NCI-H1092 treated with DMSO at 0.1 percent for 48 hours (cell line): Measurements from ENCODE around the gene KCNA2.

Source experiments
- DNase-seq: peaks from one replicate; lab custom pipeline; 2025; lab: John Stamatoyannopoulos, UW

The KCNA2 gene

DNA sequence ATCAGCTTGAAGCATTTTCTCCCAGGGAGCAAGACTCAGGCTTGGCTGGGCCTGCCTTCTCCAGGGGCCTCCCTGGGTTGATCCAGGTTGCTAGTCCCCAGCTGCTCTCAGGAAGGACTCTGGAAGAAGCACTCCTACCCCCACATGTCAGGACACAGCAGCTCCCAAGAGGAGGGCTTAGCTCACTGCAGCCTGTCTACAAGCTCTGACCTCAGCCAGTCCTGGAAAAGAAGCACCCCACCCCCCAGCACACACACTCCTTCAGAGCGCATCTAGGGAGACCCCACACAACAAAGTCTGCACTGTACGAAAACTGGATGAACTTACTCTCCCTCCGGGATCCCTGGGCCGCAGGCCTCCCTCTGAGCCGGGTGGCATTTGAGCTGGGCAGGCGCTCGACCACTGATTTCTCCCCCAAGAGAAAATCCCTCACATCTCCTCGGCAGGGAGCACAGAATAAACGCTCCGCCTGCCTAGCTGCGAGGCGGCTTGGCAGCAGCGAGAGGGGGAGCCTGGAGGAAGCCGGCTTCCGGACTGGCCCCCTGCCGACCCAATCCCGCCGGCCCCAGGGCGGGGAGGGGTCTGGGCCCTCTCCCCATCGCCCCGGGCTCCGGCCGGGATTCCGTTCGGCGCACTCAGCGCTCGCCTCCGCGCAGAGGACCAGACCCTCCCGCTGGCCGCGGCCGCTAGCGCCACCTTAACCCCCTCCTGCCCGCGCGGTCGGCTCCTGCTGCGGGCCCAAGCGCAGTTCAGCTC lies at the start of gene KCNA2:
Gene KCNA2, minus strand, starts transcription at position 458 of the 756 bp plus-strand sequence. CDS start 1,576 bp downstream, outside the sequence.
- DNase-seq = peak; percentile 37

DNA sequence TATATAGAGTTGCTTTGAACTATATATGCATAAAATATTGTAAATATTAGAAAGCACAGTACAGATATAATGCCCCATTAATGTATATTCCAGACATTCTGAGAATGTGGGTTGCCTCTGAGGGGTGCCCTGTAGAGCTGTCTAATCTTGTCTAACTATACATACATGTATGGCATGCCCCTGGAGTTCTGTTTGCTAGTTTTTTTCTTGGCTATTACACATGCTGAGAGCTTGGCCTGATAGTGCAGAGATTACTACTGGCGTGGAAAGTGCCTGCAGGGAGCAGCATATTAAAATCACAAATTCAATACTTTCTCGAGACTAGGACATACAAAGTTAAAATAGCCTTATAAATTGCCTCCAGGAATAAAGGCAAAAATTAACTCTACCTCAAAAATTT lies 44.5 kb upstream of the KCNA2 start:
- DNase-seq = no peak

DNA sequence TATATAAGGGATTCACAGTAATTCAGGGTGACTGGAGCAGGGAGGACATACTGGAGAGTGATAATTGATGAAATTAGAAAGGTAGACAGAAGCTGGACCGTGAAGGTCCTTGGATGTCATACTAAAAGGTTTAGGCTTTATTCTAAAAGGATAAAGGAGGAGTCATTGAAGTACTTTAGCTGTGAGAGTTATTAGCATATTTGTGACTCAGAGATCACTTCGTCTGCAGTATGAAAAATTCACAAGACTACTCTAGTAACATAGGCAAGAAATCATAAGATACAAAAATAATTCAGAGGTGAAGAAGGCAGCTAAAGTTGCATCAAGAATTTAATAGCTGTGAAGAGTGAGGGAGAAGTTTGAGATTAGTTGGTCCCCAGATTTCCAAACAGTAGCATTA lies 42.3 kb upstream of the KCNA2 start:
- no peak for DNase-seq

DNA sequence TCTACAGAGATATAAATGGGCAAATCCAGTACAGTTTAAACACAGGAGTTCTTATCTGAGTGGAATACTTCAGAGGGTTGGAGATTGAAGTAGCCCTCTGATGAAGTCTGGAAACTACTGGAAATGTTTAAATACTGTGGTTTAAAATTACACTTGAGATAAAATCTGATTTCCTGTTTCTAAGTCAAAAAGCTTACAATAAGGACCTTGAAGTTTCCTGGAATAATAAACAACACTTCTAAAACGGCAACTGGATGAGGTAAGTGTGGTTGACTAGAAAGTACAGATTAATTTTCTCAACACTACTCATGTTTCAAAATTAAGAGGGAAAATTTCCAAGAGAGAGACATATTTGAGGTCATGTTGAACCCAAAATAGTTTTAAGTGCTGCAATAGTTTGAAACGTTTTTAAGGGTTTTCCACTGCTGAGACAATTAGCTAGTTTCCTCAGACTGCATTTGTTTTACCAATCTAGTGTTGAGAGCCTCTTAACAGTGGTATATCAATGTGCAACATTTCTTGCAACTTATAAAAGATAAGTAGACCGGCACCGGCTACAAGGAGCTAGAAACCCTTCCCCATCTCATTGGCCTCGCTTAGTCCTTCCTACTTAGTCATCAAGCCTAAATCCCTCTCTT lies 41.2 kb upstream of the KCNA2 start:
- no peak for DNase-seq

DNA sequence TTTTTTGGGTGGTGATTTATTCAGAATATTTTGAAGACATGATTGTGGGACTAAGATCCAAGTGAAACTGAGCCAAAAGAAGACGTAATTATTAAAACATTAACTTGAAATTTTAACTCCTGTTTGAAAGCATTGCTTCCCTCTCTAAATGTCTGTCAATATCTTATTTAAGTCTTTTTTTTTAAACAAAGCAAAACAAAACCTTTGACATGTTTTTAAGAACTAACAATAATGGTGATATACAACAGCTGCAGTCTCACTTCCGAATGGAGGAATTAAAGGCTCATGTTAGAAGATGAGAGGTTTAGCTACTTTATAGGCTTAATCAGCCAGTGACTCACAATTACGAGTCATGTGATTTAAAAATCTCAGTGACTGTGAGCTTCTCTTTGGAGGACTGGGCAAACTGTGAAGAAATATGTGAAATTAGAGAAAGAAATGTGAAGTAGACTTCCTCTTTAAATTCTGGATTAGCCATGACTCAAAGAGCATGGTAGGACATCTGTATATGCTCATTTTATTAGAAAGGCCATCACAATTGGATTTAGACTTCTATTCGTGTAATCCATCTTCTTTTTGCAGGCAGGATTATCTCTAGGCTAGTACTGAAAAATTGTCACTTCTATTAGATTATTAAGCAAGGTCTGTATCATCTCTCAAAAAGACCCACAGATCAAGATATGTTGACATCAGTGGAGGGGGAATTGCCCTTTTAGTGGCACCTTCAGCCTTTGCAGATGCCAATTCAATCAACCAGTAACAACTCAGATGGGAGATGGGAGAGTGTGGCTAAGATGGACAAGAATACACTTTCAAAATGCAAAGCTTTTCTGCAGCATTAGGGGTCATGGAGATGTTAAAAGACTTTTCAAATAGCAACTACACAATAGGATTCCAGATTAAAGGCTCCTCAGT lies 39.9 kb upstream of the KCNA2 start:
- DNase-seq = no peak

DNA sequence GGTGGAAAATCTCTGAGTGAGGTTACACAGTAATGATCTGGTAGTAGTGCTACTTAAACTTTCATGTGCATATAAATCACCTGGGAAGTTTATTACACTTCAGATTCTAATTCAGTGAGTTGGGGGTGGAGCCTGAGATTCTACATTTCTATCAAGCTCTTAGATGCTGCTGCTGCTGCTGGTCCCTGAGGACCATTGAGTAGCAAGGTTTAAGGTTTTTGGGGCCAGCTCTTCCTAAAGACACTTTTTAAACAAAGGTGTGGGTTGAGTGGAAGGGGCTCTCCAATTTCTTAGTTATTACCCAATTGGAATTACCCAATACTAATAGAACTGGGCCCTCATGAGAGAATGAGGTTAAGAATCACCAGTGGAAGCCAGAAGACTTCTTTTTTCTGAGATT lies 39.1 kb upstream of the KCNA2 start:
- DNase-seq = no peak

DNA sequence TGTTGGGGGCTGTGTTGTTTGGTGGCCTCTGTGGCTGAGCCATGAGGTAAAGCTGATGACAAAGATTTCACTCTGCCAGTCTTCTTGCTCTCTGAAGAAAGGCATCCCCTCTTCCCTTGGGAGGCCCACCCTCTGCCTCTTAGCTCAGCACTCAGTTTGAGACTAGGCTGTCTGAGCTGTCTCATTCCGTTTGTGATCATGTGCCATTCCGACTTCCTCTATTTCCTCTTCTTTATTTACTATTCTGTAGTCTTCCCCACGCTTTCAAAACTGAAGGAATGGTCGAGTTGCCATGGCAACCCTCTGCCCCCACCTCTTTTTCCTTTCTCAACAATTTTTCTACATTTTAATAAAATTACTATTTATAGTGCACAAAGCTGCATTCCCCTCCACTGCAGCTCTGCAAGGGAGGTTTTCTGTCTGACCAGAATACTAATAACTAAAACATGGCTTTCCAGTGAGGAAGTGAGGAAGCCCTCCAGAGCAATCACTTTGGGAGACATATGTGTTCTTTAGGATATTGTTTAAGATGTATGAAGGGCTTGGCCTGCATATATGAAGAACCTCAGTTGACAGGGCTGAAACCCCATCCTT lies 37.8 kb upstream of the KCNA2 start:
- DNase-seq = no peak

DNA sequence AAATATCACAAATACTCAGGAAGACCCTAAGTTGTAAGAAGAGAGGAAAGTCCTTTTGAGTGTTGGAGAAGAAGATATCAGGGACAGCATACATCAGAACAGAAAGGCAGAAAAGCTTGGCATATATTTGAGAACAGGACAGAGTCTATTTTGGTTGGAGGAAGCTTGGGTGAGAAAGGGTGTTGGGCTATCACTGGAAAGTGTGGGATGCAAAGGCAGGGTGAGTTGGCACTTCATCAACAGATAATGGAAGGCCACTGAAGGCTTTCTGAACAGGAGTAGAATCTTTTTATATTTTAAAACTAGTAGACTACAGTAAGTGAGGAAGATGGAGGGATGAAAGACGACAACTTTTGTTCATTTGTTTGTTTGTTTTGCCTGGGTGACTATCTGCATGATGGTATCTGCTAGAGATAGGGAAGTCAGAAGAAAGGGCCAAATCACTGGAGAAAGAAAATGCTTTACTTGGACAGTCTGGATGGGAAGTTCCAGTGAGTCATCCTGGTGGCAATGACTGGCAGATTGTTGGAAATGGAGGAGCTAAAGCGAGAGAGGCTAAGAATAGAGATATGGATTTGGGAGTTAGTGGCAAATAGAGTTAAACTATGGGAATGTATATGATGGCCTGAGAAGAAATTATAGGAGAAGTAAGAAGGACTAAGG lies 33.7 kb upstream of the KCNA2 start:
- DNase-seq = no peak

DNA sequence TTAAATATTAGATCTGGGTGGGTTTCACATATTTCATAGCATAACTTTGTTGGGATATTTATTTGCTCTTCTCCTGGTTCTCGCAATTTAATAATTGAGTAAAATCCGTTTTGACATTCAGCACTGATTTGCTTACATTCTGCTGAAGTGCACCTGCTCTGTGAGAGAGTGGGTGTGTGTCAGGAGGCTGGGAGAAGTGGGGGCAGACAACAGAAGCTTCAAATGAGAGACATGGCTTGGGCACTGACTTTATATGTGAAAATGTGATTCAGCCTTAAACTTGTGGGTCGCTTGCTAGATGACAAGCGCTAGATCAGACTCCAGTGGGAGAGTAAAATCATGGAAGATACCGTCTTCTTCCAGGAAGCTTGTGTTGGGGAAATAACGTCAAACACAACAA lies 32.4 kb upstream of the KCNA2 start:
- DNase-seq = no peak

DNA sequence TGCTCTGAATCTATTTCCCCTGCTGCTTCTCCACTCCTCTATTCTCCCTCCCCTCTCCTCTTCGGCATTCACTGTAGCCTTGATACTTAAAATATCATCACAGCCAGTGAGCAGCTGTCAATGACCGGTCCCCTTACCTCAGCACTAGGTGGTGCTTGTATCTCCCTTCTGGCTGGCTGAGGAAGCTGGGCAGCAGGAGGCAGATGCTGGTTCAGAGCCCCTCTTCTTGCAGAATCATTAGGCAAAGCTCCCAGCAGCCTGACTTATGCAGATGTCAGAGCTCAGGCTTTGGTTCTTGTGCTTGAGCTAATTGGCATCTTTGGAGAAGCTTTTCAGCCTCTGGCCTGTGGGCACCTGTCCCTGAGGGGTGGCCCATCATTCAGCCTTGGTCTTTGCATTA lies 31.9 kb upstream of the KCNA2 start:
- no peak for DNase-seq

DNA sequence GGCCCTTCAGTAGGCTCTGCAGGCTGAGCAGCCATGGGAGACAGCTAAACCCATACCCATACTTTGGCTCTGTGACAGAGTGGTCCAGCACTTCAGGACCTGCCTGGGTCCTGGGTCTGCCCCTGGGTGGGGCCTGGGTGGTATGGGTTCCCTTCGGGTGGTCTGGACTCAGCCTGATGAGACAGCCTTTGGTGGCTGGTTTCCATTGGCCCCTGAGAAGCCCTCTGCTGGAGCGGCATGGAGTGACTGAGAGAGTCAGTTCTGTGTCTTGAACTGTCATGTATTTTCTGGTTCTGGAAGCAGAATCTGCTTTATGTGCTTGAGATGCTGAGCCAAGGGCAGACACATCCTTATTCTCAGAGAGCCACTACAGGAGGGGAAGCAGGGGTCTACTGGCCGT lies 31.3 kb upstream of the KCNA2 start:
- no peak for DNase-seq

DNA sequence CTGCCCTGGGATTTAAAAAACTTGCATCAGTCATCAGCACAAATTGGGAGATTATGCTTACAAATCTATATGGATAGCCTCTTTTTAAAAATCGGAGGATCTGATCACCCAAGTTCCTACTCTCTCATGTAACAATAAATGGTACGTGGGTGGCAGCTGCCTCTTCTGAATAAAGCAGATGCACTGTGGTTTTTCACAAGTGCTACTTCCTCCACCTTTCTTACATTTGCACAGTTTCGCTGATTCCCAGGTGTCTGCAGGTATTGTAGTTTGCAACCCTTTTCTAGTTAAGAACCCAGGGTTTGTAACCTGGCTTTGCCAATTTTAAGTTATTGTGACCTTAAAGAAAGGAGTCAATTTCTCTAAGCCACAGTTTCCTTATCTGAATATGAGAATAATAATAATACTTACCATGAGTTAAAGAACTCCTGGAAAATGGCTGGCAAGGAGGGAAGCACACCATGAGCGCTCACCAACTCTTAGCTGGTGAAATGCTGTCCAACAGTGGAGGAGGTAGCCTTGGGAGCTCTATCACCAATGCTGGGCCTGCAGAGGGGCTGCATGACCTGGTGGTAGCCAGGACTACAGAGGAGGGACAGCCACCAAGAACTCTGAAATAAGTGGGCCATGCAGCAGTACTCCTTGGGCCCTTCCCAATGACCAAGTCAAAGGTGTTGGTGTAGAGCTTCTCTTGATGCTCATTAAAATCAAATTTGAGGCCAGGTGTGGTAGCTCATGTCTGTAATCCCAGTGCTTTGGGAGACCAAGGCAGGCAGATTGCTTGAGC lies 30.2 kb upstream of the KCNA2 start:
- no peak for DNase-seq

DNA sequence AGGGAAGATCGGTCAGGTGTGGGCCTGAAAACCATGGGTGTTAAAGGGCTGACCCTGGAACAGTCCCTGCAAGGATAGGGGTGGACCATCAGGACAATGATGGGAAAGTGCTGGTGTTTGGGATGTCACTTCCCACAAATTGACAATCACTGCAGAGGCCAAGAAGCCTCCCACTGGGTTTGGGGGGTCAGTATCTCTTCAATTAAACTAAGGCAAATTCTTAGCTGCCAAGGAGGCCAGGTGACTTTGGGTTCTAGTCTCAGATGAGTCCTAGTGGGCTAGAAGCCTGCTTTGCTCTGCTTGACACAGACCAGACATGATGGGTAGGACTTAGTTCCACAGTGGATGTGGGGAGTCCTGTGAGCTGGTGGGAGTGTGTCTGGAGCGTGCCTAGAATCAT lies 29.3 kb upstream of the KCNA2 start:
- DNase-seq = no peak

DNA sequence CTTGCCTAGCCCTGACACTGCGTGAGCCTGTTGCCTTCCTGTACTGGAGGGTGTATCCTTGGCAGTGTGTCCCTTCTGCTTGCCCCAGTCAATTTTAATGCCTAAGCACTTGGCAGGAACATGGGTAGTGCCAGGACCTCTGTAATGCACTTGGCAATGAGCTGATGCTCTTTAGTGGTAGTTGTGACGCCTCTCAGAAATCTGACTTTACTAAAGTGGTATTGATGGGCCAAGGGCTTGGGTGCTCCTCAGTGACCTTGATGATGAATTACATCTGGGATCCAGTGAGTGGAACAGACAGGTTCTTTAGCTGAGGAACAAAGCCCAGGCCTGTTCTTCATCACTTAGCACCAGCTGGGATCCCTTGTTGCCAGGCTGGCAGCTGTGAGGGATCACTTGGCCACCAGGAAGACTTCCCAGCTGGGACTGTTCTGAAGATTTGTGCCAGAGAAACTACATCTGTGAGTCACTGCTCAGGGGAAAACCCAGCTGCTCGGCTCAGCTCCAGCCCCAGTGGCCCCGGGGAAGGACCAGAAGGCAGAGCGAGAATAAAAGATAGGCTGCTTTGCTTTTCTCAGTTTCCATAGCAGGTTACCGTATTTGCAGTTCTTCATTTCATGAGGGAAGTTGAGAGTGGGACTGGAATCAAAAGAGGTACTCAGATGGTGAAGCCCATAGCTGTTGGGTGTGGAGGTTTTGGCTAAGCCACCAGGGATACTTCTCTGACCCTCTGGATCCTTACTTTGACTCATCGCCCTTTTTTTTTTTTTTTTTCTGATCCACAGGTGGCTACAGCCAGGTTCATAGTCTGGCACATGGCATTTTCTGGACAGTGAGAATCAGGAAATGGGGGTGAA lies 28.5 kb upstream of the KCNA2 start:
- DNase-seq = peak; percentile 68

DNA sequence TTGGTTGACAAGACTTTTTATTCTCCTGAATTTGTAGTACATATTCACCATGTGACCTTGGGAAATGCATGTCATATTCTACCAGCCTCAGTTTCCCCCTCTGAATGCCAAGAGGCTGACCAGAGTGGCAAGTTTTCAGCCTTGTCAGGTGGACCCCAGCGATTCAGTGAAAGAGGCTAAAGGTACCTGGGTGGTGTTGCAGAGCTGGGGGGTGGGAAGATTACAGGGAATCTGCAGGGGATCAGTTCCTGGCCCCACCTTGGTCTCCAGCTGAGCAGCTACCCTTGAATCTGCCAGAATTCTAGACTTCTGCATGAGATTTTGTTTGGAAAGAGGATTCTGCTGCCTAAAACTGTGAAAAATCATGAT lies 27.9 kb upstream of the KCNA2 start:
- DNase-seq = no peak

DNA sequence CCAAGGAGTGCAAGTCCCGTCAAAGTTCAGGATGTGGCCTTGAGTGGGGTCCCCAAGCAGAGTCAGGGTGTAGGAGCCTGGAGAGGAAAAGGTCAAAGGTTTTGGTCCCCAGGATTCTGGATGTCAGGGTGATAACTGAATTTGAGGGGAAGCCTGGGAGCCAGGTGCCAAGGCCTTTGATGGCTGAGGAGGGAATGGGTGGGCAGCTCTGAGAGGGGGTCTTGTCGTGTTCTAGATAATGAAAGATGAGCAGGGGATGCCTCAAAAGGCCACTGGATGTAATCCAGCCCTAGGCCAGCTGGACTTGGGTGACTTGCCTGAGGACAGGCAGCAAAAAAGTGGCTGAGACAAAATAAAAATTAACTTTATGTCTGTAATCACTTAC lies 27.5 kb upstream of the KCNA2 start:
- no peak for DNase-seq

DNA sequence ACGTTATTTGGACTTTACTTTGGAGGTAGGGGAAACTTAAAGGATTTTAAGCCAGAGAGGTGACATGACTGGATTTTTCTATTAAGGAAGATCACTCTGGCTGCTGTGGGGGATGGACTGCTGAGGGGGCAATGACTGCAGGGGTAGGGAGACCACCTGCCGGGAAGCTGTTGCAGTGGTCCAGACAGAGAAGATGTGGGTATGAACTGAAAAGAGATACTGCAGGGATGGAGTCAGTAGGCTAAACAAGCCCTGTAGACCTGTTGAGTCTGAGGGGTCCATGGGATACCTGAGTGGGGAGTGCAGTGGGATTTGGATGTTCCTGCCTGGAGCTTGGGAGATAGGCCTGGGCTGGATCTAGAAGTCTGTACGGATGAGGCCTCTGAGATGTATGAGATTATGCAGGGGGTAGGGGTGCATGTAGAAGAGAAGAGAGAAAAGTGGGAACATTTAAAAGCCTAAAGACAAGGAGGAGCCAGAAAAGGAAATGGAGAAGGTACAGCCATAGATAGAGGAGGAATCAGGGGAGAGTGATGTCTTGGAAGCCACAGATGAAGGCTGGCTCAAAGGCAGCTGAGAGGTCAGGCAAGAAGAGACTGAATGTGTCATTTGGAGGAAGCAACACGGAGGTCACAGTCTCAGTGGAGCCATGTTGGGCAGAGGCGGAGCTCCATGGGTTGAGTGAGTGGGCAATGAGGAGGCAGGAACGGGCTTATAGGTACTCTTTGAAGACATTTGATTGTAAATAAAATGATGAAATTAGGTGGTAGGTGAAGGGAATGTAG lies 25.9 kb upstream of the KCNA2 start:
- no peak for DNase-seq

DNA sequence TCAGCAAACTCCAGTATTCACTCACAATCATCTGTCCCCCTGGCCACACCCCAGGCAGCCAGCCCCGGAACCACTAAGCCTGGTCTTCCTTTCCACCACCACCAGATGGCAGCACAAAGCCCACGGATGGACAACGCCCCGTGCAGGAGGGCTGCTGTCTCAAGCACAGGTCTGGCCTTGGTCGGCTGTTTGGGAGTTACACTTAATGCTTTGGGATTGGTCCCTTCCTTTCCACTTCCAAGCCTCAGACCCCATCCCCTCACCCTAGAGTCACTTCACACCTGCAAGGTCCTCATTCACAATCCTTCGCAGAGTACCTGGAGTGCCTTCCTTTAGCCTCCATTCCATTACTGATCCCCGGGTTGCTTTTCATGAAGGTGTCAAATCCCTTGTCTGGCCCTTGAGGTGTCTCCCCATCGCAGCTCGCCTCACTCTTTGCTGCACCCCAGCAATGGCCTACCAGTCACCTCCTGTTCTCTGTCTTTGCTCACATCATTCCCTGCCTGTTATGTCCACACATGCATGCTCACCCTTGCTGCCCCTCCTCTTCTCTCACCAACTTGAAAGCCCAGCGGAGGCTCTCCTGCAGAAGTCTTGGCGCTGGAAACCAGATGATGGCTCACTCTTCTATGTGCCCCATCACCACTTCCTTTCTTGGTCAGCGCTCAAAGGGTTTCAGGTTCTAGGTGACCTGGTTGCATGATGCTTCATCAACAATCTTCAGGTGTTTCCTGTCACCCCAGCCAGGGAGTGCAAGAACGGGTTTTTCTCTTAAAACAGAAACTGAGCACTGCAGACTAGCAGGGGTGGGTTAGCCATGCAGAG lies 24.9 kb upstream of the KCNA2 start:
- DNase-seq = peak; percentile 68
